ENCODE data around the gene COX18.

GRCh38 chr4:73090738-73091137 is 21.2 kb upstream of the COX18 start:
- TF ChIP-seq CTCF (IDR thresholded peaks at IDR 0.05; ENCODE audit: poor library complexity) (no peak), EZH2 (IDR thresholded peaks at IDR 0.05; ENCODE audit: borderline replicate concordance) (no peak)

All from hepatocyte (in vitro differentiated cells).